LNCAP (cell line): Measurements from ENCODE around the gene GCN1.

Experiments
- TF ChIP-seq, protein P1 (sequence below): fragments of 450-650 bp; IDR thresholded peaks from 2 replicates; pipeline ENCODE4 v1.5.1; 2017; ENCODE audit warnings: mild to moderate bottlenecking

The GCN1 gene

DNA sequence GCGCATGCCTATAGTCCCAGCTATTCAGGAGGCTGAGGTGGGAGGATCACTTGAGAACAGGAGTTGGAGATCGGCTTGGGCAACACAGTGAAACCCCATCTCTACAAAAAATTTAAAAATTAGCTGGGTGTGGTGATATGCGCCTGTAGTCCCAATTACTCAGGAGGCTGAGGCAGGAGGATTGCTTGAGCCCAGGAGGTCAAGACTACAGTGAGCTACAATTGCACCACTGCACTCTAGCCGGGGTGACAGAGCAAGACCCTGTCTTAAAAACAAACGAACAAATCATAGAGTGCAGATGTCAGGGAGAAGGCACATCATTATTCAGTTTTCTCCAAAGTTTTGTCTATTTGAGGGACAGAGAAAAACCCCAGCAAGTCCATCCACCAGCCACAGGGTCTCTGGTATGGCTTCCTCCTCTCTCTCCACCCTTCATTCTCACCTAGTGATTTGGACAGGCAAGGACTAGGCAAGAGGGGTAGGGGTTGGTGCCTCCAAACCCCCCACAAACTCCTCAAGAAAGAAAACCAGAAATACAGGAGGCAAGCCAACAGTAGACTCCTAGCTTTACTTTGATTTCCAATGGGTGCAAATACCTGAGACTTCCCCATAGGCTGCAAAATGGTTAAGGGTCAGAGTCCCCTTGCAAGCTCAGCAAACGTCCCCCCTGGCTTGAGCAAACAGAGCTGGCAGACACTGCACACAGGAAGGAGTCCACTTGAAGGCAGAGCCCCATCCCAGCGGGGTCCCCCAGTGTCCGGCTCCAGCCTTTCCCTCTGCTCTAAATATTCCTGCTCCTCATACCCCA, 32.9 kb upstream of the GCN1 start:
- TF ChIP-seq, protein P1, sequence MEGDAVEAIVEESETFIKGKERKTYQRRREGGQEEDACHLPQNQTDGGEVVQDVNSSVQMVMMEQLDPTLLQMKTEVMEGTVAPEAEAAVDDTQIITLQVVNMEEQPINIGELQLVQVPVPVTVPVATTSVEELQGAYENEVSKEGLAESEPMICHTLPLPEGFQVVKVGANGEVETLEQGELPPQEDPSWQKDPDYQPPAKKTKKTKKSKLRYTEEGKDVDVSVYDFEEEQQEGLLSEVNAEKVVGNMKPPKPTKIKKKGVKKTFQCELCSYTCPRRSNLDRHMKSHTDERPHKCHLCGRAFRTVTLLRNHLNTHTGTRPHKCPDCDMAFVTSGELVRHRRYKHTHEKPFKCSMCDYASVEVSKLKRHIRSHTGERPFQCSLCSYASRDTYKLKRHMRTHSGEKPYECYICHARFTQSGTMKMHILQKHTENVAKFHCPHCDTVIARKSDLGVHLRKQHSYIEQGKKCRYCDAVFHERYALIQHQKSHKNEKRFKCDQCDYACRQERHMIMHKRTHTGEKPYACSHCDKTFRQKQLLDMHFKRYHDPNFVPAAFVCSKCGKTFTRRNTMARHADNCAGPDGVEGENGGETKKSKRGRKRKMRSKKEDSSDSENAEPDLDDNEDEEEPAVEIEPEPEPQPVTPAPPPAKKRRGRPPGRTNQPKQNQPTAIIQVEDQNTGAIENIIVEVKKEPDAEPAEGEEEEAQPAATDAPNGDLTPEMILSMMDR: no peak

DNA sequence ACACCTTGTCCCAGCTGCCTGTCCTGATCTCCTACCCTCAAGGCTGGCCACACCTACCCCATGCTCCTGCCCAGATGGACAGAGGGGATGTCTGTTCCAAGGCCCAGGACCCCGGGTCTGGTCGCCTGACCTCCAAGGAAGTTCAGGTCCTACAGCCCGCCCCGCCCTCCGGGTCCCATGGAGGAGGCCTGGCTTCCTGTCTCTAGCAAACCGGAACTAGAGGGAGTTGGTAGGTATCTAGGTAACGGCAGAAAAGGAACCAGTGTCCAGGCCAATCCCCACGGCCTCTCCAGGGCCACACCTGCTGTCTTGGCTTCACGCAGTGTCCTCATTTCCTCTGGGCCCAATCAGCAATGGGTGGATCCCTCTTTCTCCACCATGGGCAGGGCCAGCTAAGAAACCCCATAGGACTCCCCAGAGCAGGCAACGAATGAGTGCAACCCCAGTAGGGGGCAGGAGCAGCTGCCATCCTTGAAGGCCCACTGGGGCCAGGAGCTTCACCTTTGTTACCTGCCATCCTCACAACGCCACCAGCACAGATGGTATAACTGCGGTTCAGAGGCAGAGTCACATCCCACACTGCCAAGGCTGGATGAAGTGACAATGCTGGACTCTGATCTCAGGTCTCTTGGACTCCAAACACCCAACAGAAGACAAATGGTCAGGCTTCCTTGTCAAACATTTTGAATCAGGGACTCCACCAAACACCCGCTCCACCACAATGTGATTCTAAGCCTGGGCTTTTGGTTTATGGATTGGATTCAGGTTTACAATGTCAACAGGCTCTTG, 31.5 kb upstream of the GCN1 start:
- TF ChIP-seq, protein P1: no peak

DNA sequence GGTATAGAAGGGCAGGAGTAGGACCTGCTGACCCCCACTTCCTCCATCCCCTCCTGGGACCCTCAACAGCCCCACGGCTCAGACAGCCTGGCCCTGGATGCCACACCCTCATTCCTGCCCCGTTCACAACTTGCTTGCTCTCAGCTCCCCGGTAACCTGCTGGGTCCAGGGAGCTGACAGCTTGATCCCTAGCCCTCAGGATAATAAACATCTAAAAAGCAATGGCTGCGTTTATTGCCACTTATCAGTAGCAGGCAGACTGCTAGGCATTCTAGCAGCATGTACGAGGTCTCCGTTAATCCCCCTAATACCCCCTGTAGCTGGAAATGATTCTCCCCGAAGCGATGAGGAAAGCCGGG, 30.7 kb upstream of the GCN1 start:
- TF ChIP-seq, protein P1: no peak

GRCh38 chr12:120224304-120225199, 30.0 kb upstream of the GCN1 start:
- TF ChIP-seq, protein P1: no peak

- TF ChIP-seq, protein P1: no peak
Observed at GRCh38 chr12:120223458-120224303, 29.2 kb upstream of the GCN1 start.

DNA sequence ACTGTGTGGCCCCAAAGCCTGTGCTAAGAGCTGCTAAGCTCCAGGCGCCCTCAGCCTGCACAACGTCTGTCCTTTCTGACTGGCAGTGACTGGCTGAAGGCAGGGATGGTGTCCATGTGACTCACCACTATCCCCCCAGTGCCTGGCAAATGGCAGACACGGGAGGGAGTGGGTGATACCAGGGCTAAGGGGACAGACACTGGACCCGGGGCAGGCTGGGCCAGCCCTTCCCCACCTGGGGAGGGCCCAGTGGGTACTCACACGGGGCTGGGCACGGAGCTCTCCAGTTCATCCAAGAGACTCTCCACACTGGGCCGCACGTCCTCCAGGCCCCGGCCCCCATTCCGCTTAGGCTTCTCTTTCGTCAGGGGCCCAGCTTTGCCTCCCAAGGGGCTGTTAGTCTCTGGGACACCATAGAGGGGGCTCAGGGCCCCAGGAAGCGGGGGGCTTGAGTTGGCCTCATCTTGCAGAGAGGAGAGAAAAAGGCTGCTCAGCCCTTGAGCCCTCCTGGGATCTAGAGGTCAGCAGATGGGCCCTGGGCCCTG, 27.8 kb upstream of the GCN1 start:
- TF ChIP-seq, protein P1: no peak
